NK-92 (cell line): Measurements from ENCODE around the gene PTS.
"Not testable (repeated sequence)": the region's sequence is repeated elsewhere in the genome, so short reads cannot be mapped to it uniquely, and the experiment has no call there.

Experiments used
- DNase-seq: peaks from one replicate; lab custom pipeline; 2025; ENCODE audit not compliant: unreplicated experiment; lab: John Stamatoyannopoulos, UW

PTS gene

GRCh38 chr11:112226062-112226830 lies at the start of gene PTS:
Gene PTS, plus strand, starts transcription at chr11:112226428. Its CDS starts 16 bp downstream, at chr11:112226444.
- DNase-seq = no peak

- no peak for DNase-seq
Measured at GRCh38 chr11:112177589-112177988, 48.6 kb upstream of the PTS start.

- no peak for DNase-seq
Measured at GRCh38 chr11:112178428-112178827, 47.8 kb upstream of the PTS start.

GRCh38 chr11:112178936-112179335 lies 47.3 kb upstream of the PTS start:
- no peak for DNase-seq

GRCh38 chr11:112179601-112180000 lies 46.6 kb upstream of the PTS start:
- DNase-seq = no peak

- DNase-seq = no peak
Measured at GRCh38 chr11:112182867-112183266, 43.4 kb upstream of the PTS start.

- DNase-seq = no peak
Measured at GRCh38 chr11:112185883-112186282, 40.3 kb upstream of the PTS start.

- DNase-seq = no peak
Measured at GRCh38 chr11:112186304-112186703, 39.9 kb upstream of the PTS start.

- not testable (repeated sequence) for DNase-seq
Measured at GRCh38 chr11:112195113-112195512, 31.1 kb upstream of the PTS start.

- no peak for DNase-seq
Measured at GRCh38 chr11:112195951-112196351, 30.3 kb upstream of the PTS start.

GRCh38 chr11:112196519-112197087 lies 29.6 kb upstream of the PTS start:
- DNase-seq = no peak

- not testable (repeated sequence) for DNase-seq
Measured at GRCh38 chr11:112199101-112199500, 27.1 kb upstream of the PTS start.

- no peak for DNase-seq
Measured at GRCh38 chr11:112200252-112200651, 26.0 kb upstream of the PTS start.

- DNase-seq = no peak
Measured at GRCh38 chr11:112206071-112206470, 20.2 kb upstream of the PTS start.

GRCh38 chr11:112210890-112211289 lies 15.3 kb upstream of the PTS start:
- DNase-seq = no peak

- no peak for DNase-seq
Measured at GRCh38 chr11:112211536-112211935, 14.7 kb upstream of the PTS start.

- no peak for DNase-seq
Measured at GRCh38 chr11:112212290-112212689, 13.9 kb upstream of the PTS start.

GRCh38 chr11:112212710-112213109 lies 13.5 kb upstream of the PTS start:
- DNase-seq = no peak

GRCh38 chr11:112213753-112214152 lies 12.5 kb upstream of the PTS start:
- DNase-seq = no peak

GRCh38 chr11:112215621-112216020 lies 10.6 kb upstream of the PTS start:
- no peak for DNase-seq

- no peak for DNase-seq
Measured at GRCh38 chr11:112216561-112217105, 9.6 kb upstream of the PTS start.

GRCh38 chr11:112219476-112220232 lies 6.6 kb upstream of the PTS start:
- DNase-seq = no peak
